HG03039 (cell line): Measurements from ENCODE around the gene SLC24A3.

Experiments used
- ATAC-seq: cut with Tn5 transposase; IDR thresholded peaks from one replicate; pipeline ENCODE4 v1.9.1; 2021; ENCODE audit warnings: mild to moderate bottlenecking, moderate library complexity; ENCODE audit not compliant: unreplicated experiment

Gene SLC24A3

GRCh38 chr20:19492687-19493336, 280.4 kb downstream of the SLC24A3 start:
- ATAC-seq, result no peak

DNA sequence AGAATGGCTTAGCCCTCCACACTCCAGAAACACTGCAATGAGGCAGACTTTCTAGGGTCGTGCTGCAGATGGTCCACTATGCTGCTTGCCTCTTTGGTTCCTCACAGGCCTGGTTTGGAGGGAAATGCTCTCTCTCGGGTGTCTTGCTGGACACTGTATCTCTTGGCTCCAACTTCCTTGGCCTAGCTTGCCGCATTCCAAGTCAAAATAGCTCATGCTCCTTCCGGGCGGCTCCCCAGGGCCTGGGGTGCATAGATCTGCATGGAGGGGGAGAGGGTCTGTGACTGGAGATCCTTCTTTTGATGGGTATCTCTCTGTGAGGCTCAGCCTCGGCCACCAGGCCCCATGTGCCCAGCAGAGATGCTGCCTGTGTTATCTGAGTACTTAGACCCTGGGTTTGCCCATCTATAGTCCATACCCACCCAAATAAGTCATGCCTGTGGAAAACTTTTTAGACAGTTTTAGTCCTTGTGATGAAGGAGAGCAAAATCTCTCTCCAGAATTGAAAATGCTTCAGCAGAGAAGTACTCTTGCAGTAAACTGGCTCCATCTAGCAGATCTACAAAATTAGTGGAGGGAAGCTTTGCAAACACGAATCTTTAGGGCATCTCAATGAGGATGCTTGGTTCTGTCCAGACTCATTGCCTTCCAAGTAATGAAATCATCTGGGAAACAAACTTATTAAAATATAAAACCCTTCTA, 281.5 kb downstream of the SLC24A3 start:
- ATAC-seq, result no peak

GRCh38 chr20:19495905-19496703, 283.7 kb downstream of the SLC24A3 start:
- no peak for ATAC-seq

DNA sequence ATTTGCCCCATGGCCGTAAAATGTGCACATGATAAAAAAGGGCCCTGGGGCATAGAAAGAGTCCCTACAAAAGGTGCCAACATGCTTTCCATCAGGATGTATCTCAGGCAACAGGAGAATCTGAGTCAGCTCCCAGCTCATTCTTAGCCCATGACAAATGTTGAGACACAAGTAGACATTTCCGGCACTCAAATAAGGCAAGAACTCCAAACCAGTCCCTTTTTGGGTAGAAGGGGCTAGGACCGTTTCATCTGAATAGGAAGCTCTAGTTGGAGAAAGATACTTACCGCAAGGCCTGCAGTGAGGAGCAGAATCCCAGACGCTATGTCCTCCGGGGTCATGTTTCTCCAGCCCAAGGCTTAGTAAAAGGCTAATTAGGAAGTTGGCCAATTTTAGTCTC, 284.6 kb downstream of the SLC24A3 start:
- ATAC-seq, result no peak

DNA sequence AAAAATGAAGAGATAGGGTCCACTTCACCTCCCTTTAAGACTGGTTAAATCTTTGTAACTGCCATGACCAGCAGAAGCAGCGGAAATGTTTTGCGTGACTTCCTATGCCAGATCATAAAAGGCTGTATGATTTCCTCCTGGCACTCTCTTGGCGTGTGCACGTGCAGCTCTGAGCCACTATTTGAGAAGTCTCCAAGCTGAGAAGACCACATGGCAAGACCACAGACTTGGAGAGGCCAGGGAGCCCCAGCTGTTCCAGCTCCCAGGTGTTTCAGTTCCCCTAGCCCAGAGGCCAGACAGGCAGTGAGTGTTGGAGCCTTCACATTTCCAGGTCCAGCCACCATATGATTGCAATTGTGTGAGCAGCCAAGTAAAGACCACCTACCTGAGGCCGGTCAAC, 286.3 kb downstream of the SLC24A3 start:
- ATAC-seq, result no peak

- no peak for ATAC-seq
Observed at GRCh38 chr20:19501476-19502115, 289.2 kb downstream of the SLC24A3 start.

DNA sequence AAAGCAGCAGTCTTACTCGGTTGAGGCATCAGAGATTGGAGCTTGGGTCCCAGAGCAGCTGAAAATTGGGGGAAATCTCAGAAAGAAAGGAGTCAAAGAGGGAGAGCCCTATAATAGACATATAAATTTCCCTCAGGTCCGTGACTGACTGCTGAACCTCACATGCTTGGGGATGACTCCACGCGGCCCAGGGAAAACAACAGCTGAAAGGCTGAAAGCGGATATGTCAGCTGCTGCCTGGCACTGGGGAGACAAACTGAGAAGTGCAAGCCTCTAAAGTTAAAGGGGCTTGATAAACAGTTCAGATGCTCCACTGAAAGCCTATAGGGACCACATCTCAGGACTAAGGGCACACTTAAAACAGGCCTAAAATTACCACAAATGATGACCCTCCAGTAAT, 289.7 kb downstream of the SLC24A3 start:
- no peak for ATAC-seq

DNA sequence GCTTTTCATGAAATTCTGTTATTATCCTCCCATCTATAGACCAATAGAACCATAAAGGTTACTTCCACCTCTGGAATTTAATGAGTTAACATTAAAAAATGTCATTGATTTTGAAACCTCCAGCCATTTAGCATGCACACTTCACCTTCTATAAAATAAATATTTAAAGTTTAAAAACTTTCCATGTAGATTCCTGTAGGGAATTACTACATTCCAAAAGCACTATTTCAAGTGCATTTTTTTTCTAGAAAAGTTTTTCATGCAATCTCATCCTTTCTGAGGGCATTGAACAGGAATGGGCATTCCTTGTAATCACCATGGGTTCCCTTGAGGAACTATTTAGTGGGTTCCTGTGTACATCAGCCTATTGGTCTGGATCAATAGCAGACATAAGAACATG, 291.8 kb downstream of the SLC24A3 start:
- ATAC-seq, result no peak

GRCh38 chr20:19506021-19506420, 293.6 kb downstream of the SLC24A3 start:
- no peak for ATAC-seq

DNA sequence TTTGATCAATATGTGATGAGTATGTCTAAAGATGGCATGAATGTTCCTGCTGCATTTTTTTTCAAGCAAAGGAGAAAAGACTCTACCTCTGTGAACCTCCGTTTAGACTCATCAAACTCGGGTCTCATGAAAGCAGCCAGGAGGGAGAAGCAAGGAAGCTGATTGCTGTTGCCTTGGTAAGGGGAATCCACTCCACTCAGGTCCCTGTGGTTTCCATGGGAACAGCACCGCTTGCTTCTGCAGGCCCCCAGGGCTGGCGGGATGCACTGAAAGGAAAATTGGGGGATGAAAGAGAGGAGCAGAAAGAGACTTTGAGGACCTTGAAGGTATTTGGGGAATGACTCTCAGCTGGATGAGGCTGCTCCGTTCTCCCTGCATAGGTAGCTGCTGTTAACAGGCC, 296.0 kb downstream of the SLC24A3 start:
- ATAC-seq, result no peak

DNA sequence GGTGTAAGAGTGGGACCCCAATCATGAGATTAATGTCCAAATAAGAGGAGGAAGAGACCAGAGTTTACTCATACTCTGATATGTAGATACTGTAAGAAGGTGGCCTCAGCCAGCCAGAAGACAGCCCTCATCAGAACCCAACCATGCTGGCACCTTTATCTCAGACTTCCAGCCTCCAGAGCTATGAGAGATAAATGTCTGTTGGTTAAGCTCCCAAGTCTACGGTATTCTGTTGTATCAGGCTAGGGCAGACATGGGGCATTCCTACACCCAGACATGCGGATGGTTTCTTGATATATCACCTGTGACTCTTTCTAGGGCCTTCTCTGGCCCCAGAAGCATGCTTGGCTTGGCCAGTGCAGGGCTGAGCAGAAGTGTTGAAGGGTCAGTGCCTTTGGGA, 298.2 kb downstream of the SLC24A3 start:
- no peak for ATAC-seq

DNA sequence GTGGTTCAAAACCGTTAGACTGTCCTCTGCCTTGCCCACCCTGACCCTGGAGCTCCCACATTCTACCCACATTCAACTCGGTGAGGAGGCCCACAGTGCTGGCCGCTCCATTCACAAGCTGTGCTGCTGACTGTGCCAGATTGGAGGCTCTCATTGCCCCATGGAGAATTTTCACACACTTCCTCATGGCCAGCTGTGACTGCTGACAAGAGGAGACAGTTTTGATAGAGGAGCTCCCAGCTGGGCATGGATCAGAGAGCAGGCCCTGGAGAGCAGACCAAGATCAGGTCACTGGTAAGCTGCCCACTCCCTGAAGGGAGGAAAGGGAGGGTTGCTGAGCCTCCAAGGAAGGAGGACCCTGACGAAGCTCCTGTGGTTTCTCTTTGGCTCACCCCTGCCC, 299.5 kb downstream of the SLC24A3 start:
- ATAC-seq, result no peak

DNA sequence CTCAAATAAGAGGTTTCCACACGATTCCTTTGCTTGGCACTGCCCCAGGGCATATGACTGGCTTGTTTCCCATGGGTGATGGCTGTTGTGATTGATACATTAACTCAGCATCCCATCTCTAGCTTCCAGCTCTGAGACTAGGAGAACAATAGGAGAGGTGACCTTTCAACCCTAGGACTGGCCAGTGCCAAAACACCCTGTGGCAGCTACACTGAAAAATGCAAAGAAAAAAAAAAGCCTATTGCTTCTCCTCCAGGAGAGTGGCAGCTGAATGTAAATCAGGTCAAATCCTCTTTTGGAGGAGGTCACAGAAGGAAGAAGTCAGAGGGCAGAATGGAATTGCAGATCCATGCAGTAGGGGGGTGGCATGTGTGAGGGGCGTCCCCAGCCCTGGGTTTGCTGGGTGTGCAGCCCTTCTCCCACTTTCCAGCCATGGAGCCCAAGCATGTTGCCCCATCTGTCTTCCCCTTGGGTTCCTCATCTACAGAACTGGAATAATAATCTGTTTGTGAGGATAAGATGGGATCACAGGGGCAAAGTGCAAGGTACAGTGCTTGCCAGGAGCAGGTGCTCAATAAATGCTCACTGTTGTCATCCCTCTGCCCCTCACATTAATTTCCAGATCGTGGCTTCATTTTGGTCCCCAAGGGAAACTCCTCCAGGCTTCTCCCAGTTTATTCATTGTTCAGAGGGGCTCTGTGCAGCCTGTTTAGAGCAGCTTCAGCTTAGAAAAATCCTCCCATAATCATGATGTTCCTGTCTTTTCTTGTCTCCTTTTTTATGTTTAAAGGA, 300.6 kb downstream of the SLC24A3 start:
- no peak for ATAC-seq

DNA sequence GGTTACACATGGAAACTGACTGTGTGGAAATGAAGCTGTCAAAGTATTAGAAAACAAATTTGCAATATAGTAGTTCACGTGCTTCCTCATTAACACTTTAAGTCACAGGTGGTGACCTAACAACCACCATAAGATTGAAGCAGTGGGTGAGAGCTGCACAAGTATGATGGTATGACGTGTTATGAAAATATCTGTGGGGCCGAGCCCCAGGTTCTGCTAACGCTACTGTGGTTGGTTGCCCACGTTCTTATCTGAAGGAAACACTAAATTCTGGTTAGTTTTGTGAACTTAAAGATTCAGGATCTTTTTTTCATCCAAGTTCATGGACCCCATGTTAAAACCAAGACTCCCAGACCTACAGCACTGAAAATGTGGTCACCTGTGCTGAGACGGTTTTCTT, 302.6 kb downstream of the SLC24A3 start:
- ATAC-seq, result no peak

GRCh38 chr20:19519466-19519865, 307.0 kb downstream of the SLC24A3 start:
- no peak for ATAC-seq

DNA sequence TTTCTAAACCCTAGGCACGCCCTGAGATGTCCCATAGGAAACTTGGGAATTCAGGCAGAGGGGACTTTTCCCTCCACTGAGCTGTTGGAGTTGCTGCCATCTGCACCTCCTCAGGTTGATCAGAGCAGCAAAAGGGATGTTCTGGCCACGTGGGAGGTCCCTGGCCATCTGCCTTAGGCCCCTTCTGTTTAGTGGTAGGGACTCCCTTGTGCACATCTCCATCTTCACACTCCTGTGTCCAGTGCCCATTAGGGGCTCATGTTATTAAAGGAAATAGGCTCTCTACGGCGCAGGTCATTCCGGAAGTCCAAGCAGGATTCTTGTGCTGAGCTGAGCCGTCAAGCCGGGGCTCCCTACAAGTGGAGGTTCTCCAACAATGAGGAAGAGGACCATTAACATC, 307.8 kb downstream of the SLC24A3 start:
- no peak for ATAC-seq

DNA sequence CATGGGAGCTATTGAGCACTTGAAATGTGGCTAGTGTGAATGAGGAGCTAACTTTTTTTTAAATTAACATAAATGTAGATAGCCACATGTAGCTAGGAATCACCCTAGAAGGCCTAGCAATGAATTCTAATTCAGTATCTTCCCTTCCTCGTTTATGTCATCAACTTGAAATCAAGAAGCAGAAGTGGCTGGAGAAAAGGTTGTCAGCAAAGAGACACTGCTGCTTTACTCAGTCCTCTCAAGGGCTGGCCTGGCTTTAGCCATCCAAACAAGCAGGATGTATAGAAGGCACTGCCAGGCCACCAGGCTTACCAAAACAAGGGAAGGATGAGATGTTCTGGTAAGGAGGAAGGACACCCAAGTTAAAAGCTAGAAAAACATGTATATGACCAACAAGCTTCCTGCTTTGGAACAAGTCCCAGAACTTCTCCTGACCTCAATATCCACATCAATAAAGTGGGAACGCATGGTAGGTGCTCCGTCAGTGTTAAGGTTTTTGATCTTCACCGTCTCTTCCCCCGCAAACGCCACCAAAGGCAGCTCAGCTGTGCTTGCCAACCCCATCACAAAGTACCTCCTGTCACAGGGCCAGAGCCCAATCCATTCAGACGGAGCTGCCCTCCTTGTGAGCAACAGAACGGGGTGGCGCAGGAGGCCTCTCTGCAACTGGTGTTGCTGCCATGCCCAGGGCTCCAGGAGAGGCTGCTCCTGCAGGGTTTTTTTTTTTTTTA, 309.8 kb downstream of the SLC24A3 start:
- ATAC-seq, result no peak

DNA sequence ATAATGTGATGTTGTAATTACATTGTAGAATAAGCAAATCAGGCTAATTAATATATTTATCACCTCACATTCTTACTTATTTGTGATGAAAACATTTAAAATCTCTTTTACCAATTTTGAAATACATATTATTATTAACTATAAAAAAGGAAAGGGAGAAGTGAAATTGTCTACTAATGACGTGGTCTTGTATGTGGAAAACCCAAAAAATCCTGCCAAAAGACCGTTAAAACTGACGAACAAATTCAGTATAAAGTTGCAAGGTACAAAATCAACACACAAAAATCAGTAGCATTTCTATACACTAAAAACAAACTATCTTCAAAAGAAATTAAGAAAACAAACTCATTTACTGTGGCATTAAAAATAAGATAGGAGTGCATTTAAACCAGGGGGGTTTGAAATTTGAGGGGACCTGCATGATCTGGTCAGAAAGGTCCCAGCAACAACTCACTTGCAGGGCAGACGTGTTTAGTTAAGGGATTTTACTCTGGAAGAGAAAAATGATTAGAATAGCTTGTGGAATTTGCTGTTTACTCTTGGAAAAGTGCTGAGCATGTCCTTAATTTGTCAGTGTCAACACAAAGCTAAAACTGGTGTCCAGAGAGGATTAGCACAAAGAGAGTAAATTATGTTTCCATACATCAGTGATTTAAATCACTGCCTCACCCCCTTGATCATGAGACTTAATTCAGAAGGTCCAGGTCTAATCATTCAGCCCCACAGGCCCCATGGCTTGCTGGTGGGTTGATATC, 310.6 kb downstream of the SLC24A3 start:
- no peak for ATAC-seq

- ATAC-seq, result no peak
Observed at GRCh38 chr20:19524691-19525090, 312.2 kb downstream of the SLC24A3 start.
